Pancreas (tissue), 10 donors: ENCODE data around the gene NUDT5. TPM values are rescaled to one million over a fixed set of nuclear protein-coding genes. Genes with fewer than 3 reads are reported as not detected.
A peak's percentile ranks its signal among the peaks of the same experiment; 100 is the strongest.

ENCODE experiments used
- ATAC-seq, 4 donors: fragments of 200-7000 bp; cut with Tn5 transposase; one replicate each; pipeline versions ENCODE4 v1.8.0 to v1.9.1; 2020; ENCODE audit warnings: mild to moderate bottlenecking in 4 of 4, moderate library complexity in 4 of 4
- DNase-seq, 6 donors: peaks; one replicate each; pipeline ENCODE4 v3.0.0-alpha.2; 2020
- FAIRE-seq: peaks from 2 replicates; lab custom pipeline; 2012; peaks lifted over from hg19 to GRCh38; lab: Jason Lieb, UNC
- H3K27ac ChIP-seq, 4 donors: fragments of 200-600 bp; sonication (generic); 1 replicate in 3 of 4; 2 replicates in 1 of 4; pipeline versions ENCODE4 v1.5.0 to v1.8.0; 2020
- H3K27me3 ChIP-seq, 4 donors: fragments of 200-600 bp; one replicate each; pipeline ENCODE4 v1.8.0; 2021
- H3K36me3 ChIP-seq, 3 donors: fragments of 200-600 bp; sonication (generic) in 1 of 3; one replicate each; pipeline versions ENCODE4 v1.5.0 to v1.8.0; 2020 to 2021
- H3K4me1 ChIP-seq, 3 donors: fragments of 200-600 bp; one replicate each; pipeline ENCODE4 v1.8.0; 2021
- H3K4me3 ChIP-seq, 4 donors: fragments of 200-600 bp; sonication (generic) in 2 of 4; one replicate each; pipeline versions ENCODE4 v1.5.0 to v1.8.0; 2020 to 2021
- H3K9me3 ChIP-seq, 4 donors: fragments of 200-600 bp; one replicate each; pipeline ENCODE4 v1.8.0; 2021
- CTCF ChIP-seq, 4 donors: fragments of 200-600 bp; sonication (generic) in 3 of 4; IDR thresholded peaks; one replicate each; pipeline versions ENCODE4 v1.5.0 to v1.8.0; 2021; ENCODE audit warnings: antibody characterized with exemption in 4 of 4
- WGBS, 2 donors: extraction: QIAGEN DNeasy Blood & Tissue Kit; methylation state at CpG; one replicate each; pipeline ENCODE4 v1.1.7; 2013; 5-methylcytosine and 5-hydroxymethylcytosine counted together
- intact Hi-C, 3 donors: fragments of 100-400 bp; cut with DNase I; formaldehyde crosslinking; loops; one replicate each; pipeline versions ENCODE4 v1.11.1 to v1.14.2; 2022
- polyA plus RNA-seq, 2 donors: library from polyadenylated mRNA; stranded (reverse); fragments of 200-250 nt; gene quantifications; one replicate each; pipeline ENCODE4 v1.2.3, GENCODE V29; 2013
- total RNA-seq, 6 donors: library from RNA; stranded (reverse); fragmentation: NEBNext Ultra II Directional in 4 of 6; extraction: Animal tissue kit (Norgen Biotek cat#: 25700) in 4 of 6; gene quantifications; one replicate each; pipeline versions ENCODE4 v1.2.1 to v1.2.4, GENCODE V29; 2021 to 2023
- donor health status: healthy with polysubstance abuse.
- donor health status: DM: no; HTN: no; CAD: no; lungs with moderate emphysema.
- donor health status: DM: no; HTN: no; CAD: no.
- donor health status: control.
- donor health status: control.
- donor health status: Bipolar disorder and iron deficiency.
- donor health status: DM: yes; HTN: yes; CAD: no.
- donor health status: DM: no; HTN: no; CAD: no.
- donor health status: DM: no; HTN: no; CAD: no.
- donor health status: DM: yes; HTN: yes; CAD: no.

Gene NUDT5
- total and polyA plus RNA-seq, 8 donors: 9.1 to 20.0 (median 18.1) TPM

- no peaks in the 10 kb centered on the region for H3K27me3 ChIP-seq
- H3K4me3 ChIP-seq: no peak overlapping the region
- ATAC-seq (no peak), FAIRE-seq (no peak), DNase-seq (no peak)
- H3K9me3 ChIP-seq: no peaks in the 10 kb centered on the region
- intact Hi-C loops: no loop called here
- WGBS, 2 donors: 80 to 83% methylated on average over 2 of the region's 2 CpGs
- TF ChIP-seq CTCF (IDR thresholded peaks at IDR 0.05): no peak
- no peak overlapping the region for H3K27ac ChIP-seq
- H3K4me1 ChIP-seq: peaks cover 7 to 21% (median 7%) of the 10 kb centered on the region in 3 donors
- peaks cover 0 to 4% (median 0%) of the 10 kb centered on the region in 3 donors for H3K36me3 ChIP-seq
Observed at GRCh38 chr10:12198156-12198555, 2.5 kb upstream of the NUDT5 start.

DNA sequence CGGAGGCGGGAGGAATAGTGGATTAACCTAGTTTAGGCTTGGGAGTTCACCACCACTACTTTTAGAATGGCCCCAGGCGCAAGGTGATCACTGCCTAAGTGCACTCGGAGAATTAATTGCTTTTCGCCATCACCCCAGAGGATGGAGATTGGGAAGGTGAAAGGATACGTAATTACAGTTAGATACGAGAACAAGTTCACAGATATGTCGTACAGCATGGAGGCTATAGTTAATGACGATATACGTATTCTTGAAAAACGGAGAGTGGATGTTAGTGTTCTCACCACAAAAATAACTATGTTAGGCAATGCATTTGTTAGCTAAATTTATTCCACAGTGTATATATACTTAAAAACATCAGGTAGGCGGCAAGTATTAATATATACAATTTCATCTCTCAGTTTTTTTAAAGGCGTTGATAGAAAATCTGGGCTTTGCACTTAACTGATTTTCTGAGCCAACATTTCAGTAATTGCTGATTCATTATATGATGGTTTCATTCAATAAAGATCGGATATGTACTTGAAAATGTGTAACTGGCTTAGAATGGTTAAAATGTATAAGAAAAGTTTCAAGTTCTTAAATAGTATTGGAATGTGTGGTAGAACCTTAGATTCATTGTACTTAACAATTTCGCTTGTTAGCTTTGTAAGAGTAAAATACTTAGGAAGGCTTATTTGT lies 980 bp upstream of the NUDT5 start:
- H3K27ac ChIP-seq: peak overlapping the region; percentile 73 to 90 (median 80)
- FAIRE-seq (no peak), DNase-seq (no peak), ATAC-seq (no peak)
- no peaks in the 10 kb centered on the region for H3K9me3 ChIP-seq
- TF ChIP-seq CTCF (IDR thresholded peaks at IDR 0.05): no peak
- 6 to 8% methylated on average over 15 of the region's 15 CpGs for WGBS, 2 donors
- intact Hi-C loops: no loop called here
- peak overlapping the region; percentile 50 to 80 (median 55) for H3K4me3 ChIP-seq
- peaks cover 7 to 21% (median 7%) of the 10 kb centered on the region in 3 donors for H3K4me1 ChIP-seq
- no peaks in the 10 kb centered on the region for H3K27me3 ChIP-seq
- H3K36me3 ChIP-seq: no peaks in the 10 kb centered on the region

- Histone ChIP-seq H3K36me3 (no peaks in the 10 kb centered on the region), H3K27me3 (no peaks in the 10 kb centered on the region), H3K4me3 (peak overlapping the region; percentile 50 to 80 (median 55)), H3K27ac (peak overlapping the region; percentile 73 to 90 (median 80)), H3K9me3 (no peaks in the 10 kb centered on the region), H3K4me1 (peaks cover 7 to 21% (median 7%) of the 10 kb centered on the region in 3 donors)
- FAIRE-seq (no peak), ATAC-seq (peak; percentile 15 to 59 (median 46)), DNase-seq (no peak)
- intact Hi-C loops: no loop called here
- TF ChIP-seq CTCF (IDR thresholded peaks at IDR 0.05): no peak
- 0% methylated on average over 12 of the region's 12 CpGs for WGBS, 2 donors
Observed at GRCh38 chr10:12195281-12195602, 449 bp downstream of the NUDT5 start.

DNA sequence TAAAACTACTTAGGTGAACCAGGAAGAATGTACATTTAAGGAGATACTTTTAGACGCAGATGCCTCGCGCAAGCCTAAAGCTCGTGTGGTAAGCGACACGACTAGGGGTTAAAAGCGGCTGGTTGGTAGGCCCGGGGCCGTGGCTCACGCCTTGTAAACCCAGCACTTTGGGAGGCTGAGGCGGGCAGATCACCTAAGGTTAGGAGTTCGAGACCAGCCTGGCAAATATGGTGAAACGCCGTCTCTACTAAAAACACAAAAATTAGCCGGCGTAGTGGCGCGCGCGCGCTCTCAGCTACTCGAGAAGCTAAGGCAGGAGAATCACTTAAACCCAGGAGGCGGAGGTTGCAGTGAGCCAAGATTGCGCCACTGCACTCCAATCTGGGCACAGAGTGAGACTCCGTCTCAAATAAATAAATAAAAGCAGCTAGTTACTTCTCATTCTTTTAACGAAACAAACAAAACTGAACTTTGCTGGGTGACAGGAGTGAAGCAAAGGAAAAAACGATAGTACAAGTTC lies 879 bp downstream of the NUDT5 start:
- intact Hi-C loops: no loop called here
- TF ChIP-seq CTCF (IDR thresholded peaks at IDR 0.05): no peak
- DNase-seq (peak in 2 of 6 donors; percentile 19 to 63), FAIRE-seq (no peak), ATAC-seq (peak in 3 of 4 donors; percentile 38 to 62 (median 49))
- peaks cover 7 to 21% (median 7%) of the 10 kb centered on the region in 3 donors for H3K4me1 ChIP-seq
- no peaks in the 10 kb centered on the region for H3K9me3 ChIP-seq
- peak overlapping the region; percentile 50 to 80 (median 55) for H3K4me3 ChIP-seq
- H3K36me3 ChIP-seq: no peaks in the 10 kb centered on the region
- 3 to 4% methylated on average over 27 of the region's 27 CpGs for WGBS, 2 donors
- H3K27me3 ChIP-seq: no peaks in the 10 kb centered on the region
- H3K27ac ChIP-seq: peak overlapping the region in 2 of 4 donors; percentile 73 to 81

DNA sequence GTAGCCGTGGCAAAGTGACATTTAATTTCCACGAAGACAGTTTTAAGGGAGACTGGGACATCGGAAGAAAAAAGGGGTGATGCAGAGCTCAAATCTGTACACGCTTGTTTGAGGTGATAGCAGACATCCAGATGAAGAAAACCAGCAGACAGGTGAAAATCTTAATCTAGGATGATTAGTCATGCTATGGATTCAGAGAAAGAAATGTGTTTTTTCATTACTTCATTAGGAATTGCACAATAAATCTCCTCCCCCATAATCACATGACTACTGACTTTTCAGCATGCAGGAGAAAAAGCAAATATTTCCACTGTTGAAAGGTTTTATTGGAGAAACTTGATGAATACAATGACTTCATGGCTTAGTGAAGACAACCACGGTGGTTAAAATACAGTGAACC lies 2.5 kb downstream of the NUDT5 start:
- no peak for DNase-seq
- intact Hi-C loops: no loop called here
- H3K27me3 ChIP-seq: no peaks in the 10 kb centered on the region
- no peaks in the 10 kb centered on the region for H3K36me3 ChIP-seq
- ATAC-seq: no peak
- H3K4me3 ChIP-seq: no peak overlapping the region
- no peaks in the 10 kb centered on the region for H3K9me3 ChIP-seq
- H3K4me1 ChIP-seq: peaks cover 7 to 20% (median 7%) of the 10 kb centered on the region in 3 donors
- 81 to 86% methylated on average over 5 of the region's 5 CpGs for WGBS, 2 donors
- no peak for TF ChIP-seq CTCF (IDR thresholded peaks at IDR 0.05)
- no peak overlapping the region for H3K27ac ChIP-seq
- FAIRE-seq: no peak
